NCI-H146 treated with DMSO at 0.1 percent for 48 hours (cell line): ENCODE data around the gene CHI3L1.

ENCODE experiments used
- DNase-seq: peaks from one replicate; lab custom pipeline; 2025; ENCODE audit not compliant: unreplicated experiment; lab: John Stamatoyannopoulos, UW

The CHI3L1 gene

GRCh38 chr1:203206129-203206687 is 19.7 kb upstream of the CHI3L1 start:
- no peak for DNase-seq

- no peak for DNase-seq
These were observed 18.3 kb upstream of the CHI3L1 start for GRCh38 chr1:203204756-203205155.

GRCh38 chr1:203202431-203203245 is 16.1 kb upstream of the CHI3L1 start:
- DNase-seq: no peak

GRCh38 chr1:203201516-203202205 is 15.2 kb upstream of the CHI3L1 start:
- DNase-seq: no peak

GRCh38 chr1:203200916-203201315 is 14.4 kb upstream of the CHI3L1 start:
- no peak for DNase-seq

- DNase-seq: no peak
These were observed 13.5 kb upstream of the CHI3L1 start for GRCh38 chr1:203199816-203200571.

- no peak for DNase-seq
These were observed 12.9 kb upstream of the CHI3L1 start for GRCh38 chr1:203199481-203199815.

GRCh38 chr1:203199002-203199401 is 12.5 kb upstream of the CHI3L1 start:
- no peak for DNase-seq

- DNase-seq: no peak
These were observed 11.1 kb upstream of the CHI3L1 start for GRCh38 chr1:203197625-203198024.

GRCh38 chr1:203196371-203196770 is 9.9 kb upstream of the CHI3L1 start:
- no peak for DNase-seq

GRCh38 chr1:203190949-203191348 is 4.4 kb upstream of the CHI3L1 start:
- DNase-seq: no peak

- DNase-seq: no peak
These were observed 3.4 kb upstream of the CHI3L1 start for GRCh38 chr1:203189951-203190352.

- DNase-seq: peak; percentile 17
These were observed 2.3 kb upstream of the CHI3L1 start for GRCh38 chr1:203188686-203189232.

GRCh38 chr1:203187689-203188264 is 1.3 kb upstream of the CHI3L1 start:
- no peak for DNase-seq

- no peak for DNase-seq
These were observed 791 bp upstream of the CHI3L1 start for GRCh38 chr1:203187304-203187685.

- DNase-seq: no peak
These were observed 436 bp downstream of the CHI3L1 start for GRCh38 chr1:203186091-203186445.

- no peak for DNase-seq
These were observed 919 bp downstream of the CHI3L1 start for GRCh38 chr1:203185585-203185984.

GRCh38 chr1:203185061-203185461 is 1.4 kb downstream of the CHI3L1 start:
- DNase-seq: no peak

GRCh38 chr1:203184467-203184866 is 2.0 kb downstream of the CHI3L1 start:
- DNase-seq: no peak

GRCh38 chr1:203183828-203184227 is 2.7 kb downstream of the CHI3L1 start:
- no peak for DNase-seq

GRCh38 chr1:203182387-203182953 is 4.0 kb downstream of the CHI3L1 start:
- no peak for DNase-seq
